Activated CD4-positive, alpha-beta T cell treated with anti-CD3 and anti-CD28 coated beads, Interleukin-2, amount 50 U/mL, for 1 hour (primary cell): ENCODE measurements around the gene RANBP17.
"Not testable (repeated sequence)": the region's sequence is repeated elsewhere in the genome, so short reads cannot be mapped to it uniquely, and the experiment has no call there.

Experiments
- DNase-seq: peaks from one replicate; pipeline ENCODE4 v3.0.0-alpha.2; 2020

RANBP17 gene

GRCh38 chr5:170870390-170870789 lies 8.6 kb downstream of the RANBP17 start:
- DNase-seq: not testable (repeated sequence)

DNA sequence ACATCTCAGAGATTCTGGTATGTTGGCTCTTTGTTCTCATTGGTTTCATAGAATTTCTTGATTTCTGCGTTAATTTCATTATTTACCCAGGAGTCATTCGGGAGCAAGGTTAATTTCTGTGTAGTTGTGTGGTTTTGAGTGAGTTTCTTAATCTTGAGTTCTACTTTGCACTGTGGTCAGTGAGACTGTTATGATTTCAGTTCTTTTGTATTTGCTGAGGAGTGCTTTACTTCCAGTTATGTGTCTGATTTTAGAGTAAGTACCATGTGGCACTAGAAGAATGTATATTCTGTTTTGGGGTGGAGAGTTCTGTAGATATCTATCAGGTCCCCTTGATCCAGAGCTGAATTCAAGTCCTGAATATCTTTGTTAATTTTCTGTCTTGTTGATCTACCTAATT lies 12.2 kb downstream of the RANBP17 start:
- DNase-seq: no peak

- no peak for DNase-seq
Measured at GRCh38 chr5:170875811-170876210, 14.0 kb downstream of the RANBP17 start.

GRCh38 chr5:170880084-170880483 lies 18.3 kb downstream of the RANBP17 start:
- DNase-seq: no peak

DNA sequence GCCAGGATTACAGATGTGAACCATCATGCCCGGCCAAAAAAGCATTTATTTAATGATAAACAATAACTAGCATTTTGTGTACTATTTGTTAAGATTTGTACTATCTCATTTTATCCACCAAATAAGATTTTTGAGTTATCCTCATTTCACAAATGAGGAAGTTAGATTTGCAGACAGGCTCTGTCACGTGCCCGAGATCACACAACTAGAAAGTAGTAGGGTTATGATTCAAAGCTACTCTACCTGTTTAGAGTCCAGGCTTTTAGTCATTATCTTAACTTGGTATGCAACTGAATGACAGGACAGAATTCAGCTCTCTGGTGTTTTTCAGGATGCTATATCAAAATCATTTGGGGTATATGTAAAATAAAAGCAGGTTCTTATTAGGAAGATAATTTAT lies 20.5 kb downstream of the RANBP17 start:
- DNase-seq: no peak

- DNase-seq: no peak
Measured at GRCh38 chr5:170885256-170885655, 23.4 kb downstream of the RANBP17 start.

- no peak for DNase-seq
Measured at GRCh38 chr5:170885809-170886208, 24.0 kb downstream of the RANBP17 start.

DNA sequence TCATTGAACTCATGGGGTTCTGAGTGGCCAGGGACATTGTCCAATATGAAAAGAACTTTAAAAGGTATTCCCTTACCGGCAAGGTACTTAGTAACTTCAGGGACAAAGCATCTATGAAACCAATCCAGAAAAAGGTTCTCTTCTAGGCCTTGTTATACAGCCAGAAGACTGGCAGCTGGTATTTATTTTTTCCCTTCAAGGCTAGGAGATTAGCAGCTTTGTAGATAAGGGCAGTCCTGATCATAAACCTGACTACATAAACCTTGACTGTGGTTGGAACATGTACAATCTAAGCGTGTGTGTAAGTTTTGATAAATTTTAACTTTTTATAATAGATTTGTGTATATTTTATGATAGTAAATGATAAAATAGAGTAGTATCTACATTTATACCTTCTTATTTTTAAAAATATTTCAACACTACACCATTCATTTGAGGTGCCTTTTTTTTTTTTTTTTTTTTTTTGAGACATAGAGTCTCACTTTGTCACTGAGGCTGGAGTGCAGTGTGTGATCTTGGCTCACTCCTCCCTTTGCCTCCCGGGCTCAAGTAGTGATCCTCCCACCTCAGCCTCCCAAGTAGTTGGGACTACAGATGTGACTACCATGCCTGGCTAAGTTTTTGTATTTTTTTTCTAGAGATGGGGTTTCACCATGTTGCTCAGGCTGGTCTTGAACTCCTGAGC lies 24.5 kb downstream of the RANBP17 start:
- no peak for DNase-seq

DNA sequence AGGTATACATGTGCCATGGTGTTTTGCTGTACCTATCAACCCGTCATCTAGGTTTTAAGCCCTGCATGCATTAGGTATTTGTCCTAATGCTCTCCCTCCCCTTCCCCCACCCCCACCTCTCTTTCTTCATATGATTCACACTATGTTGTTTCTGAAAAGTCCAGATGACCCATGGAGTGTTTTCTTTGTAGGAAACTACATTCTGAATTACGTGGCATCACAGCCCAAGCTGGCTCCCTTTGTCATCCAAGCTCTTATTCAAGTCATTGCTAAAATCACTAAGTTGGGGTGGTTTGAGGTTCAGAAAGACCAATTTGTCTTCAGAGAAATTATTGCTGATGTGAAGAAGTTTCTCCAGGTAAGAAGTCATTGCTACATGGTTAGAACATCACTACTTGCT lies 30.4 kb downstream of the RANBP17 start:
- DNase-seq: no peak

- no peak for DNase-seq
Measured at GRCh38 chr5:170894665-170895064, 32.8 kb downstream of the RANBP17 start.

- DNase-seq: no peak
Measured at GRCh38 chr5:170896779-170897178, 35.0 kb downstream of the RANBP17 start.

- no peak for DNase-seq
Measured at GRCh38 chr5:170903075-170903474, 41.3 kb downstream of the RANBP17 start.

- no peak for DNase-seq
Measured at GRCh38 chr5:170907758-170908157, 45.9 kb downstream of the RANBP17 start.

GRCh38 chr5:170913573-170913972 lies 51.8 kb downstream of the RANBP17 start:
- no peak for DNase-seq

GRCh38 chr5:170917113-170917512 lies 55.3 kb downstream of the RANBP17 start:
- no peak for DNase-seq

GRCh38 chr5:170920196-170920595 lies 58.4 kb downstream of the RANBP17 start:
- no peak for DNase-seq

DNA sequence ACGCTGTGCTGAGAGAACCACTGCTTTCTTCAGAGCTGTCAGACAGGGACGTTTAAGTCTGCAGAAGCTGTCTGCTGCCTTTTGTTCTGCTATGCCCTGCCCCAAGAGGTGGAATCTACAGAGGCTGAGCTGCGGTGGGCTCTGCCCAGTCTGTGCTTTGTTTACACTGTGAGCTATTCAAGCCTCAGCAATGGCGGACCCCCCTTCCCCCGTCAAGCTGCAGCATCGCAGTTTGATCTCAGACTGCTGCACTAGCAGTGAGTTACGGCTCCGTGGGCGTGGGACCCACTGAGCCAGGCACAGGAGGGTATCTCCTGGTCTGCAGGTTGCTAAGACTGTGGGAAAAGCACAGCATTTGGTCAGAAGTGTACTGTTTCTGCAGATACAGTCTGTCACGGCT lies 60.5 kb downstream of the RANBP17 start:
- not testable (repeated sequence) for DNase-seq

GRCh38 chr5:170923910-170924620 lies 62.2 kb downstream of the RANBP17 start:
- no peak for DNase-seq

- not testable (repeated sequence) for DNase-seq
Measured at GRCh38 chr5:170935534-170936218, 73.9 kb downstream of the RANBP17 start.

GRCh38 chr5:170937072-170937471 lies 75.3 kb downstream of the RANBP17 start:
- DNase-seq: no peak

DNA sequence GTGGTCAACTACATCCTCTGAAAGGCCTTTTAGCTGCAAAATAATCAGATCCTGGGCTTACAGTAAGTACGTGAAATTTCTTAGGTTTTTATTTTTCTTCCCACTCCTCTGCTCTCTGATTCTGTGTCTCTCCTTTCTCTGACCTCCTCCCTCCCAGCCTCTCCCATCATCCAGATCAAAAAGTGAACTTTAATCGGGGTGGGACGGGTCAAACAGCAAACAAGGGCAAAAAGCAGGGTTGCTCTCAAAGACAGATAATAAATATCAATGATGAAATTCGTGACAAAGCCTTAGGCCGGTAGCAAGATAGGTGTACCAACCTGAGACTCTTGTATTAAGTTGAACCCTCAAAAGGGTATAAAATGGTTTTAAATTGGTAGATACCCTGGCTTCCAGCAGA lies 76.1 kb downstream of the RANBP17 start:
- DNase-seq: no peak

- DNase-seq: no peak
Measured at GRCh38 chr5:170939178-170939577, 77.4 kb downstream of the RANBP17 start.

DNA sequence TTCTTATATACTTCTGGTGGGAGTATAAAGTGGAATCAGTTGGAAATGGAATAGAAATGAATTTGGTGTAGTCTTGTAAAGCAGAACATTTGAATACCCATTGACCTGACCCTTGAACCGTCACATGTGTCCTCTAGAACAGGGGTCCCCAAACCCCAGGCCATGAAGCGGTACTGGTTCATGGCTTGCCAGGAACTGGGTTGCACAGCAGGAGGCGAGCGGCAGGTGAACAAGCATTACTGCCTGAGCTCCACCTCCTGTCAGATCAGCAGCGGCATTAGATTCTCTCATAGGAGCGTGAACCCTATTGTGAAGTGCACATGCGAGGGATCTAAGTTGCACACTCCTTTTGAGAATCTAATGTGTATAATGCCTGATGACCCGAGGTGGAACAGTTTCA lies 80.0 kb downstream of the RANBP17 start:
- no peak for DNase-seq

DNA sequence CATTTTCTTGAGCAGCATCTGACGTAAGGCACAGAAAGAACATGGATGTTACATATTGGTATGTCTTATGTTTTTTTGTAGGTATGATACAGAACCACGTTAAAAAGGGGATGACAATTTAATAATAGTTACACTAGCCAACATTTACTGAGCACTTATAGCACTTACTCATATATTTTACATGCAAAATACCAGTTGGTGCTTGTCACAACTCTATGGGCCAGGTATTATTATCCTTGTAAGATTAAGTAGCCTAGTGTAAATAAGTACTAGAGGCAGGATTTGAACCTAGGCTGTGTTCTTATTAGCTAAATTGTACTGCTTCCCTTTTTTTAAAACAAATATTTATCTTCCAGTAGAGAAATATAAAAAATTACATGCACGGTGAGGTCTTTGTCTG lies 83.5 kb downstream of the RANBP17 start:
- DNase-seq: no peak
